NCI-H2029 treated with DMSO at 0.1 percent for 48 hours (cell line): Measurements from ENCODE around the gene ANKMY2.

Experiments
- DNase-seq: peaks from one replicate; lab custom pipeline; 2025; lab: John Stamatoyannopoulos, UW

ANKMY2 gene

GRCh38 chr7:16579216-16579615, 66.3 kb downstream of the ANKMY2 start:
- no peak for DNase-seq

GRCh38 chr7:16571941-16572340, 73.6 kb downstream of the ANKMY2 start:
- DNase-seq = no peak

GRCh38 chr7:16564909-16565426, 80.6 kb downstream of the ANKMY2 start:
- DNase-seq = peak; percentile 58

DNA sequence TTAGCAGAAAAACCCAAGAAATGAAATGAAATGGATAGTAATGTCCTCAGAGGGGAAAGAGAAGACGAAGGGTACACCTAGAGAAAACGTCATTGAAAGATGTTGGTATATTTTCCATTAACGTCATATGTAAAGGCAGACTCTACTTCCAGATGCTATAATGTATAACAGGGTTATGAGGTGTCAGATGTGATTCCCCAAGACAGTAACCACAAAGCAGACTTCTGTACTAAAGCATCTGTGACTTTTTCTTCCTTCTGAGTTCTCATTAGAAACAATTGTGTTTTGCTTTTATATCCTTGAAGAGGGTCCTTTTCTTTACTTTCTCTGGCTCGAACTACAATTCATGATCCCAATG, 81.6 kb downstream of the ANKMY2 start:
- no peak for DNase-seq

GRCh38 chr7:16563281-16564022, 82.1 kb downstream of the ANKMY2 start:
- no peak for DNase-seq

DNA sequence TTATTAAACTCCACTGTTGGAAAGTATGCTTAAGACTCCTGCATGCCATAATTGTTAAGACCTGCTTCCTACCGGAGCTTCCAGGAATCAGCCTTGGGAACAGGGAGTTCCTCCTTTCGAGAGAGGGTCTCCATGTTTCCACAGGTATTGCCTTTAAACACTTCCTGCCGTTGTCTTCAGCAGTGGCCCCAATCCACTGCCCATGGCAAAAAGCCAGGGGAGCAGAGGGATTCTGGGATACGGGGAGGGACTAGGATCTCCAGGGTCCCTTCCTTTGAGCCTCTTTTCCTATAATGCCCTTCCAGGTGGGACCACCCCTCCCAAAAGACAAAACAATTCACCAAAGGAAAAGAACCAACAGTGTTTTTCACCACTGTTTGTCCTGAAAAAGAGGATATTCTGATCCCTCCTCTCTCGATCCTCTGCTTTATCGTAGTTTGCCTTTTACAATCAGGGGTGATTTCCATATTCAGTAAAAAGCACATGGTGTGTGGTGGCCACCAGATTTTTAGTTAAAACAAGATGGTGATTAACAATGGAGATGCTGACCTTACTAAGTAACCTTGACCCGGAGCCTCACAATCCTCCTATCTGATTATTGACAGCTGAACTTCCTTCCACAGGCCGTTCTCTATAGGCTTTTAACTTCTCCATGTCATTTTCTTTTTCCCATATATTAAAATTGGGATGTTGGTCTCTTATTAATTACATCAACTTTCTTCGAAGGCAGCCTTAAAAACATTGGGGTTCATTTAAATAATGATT, 82.9 kb downstream of the ANKMY2 start:
- no peak for DNase-seq

DNA sequence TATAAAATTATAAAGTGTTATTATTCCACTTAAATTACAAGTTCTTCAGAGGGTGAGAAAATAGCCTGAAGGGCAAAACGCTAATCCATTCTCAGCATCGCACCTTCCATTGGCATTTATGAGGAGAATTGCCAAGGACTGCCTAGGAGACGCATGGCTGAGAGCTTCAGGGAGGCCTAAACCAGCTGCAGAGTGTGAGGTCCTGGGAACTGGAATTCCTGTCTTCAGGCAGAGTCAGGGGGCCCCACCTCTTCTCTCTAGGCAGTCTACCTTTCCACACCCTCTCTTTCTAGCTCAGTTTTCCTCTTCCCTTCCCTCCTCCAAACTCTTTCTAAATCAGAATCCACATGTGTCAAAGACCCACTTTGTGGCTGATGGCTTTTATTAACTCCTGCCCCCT, 83.6 kb downstream of the ANKMY2 start:
- no peak for DNase-seq

DNA sequence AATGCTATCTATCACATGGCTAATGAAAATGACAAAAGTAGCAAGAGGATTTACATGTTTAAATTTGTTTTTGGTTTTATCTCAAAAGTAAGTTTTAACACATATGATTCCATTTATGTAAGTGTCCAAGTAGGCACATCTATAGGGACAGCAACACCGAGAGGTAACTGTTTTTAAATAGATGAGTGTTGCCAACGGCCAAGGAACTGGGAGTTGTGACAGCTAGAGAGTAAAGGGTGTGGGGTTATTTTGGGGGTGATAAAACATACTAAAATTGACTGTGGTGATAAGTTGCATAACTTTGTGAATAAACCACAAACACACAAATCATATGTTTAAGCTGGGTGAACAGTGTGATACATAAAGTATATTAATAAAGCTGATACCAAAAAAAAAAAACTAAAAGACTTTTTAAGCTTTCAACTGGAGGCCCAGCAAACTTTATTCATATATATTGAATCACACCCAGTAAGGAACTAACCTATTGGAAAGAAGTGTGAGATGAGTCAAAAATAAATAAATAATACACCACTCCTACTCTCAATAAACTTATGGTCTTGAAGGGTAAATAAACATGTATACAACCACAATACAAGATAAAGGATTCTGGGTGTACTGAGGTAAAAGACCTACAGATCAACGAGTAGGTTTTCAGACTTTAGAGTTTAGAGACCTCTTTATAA, 85.9 kb downstream of the ANKMY2 start:
- no peak for DNase-seq

DNA sequence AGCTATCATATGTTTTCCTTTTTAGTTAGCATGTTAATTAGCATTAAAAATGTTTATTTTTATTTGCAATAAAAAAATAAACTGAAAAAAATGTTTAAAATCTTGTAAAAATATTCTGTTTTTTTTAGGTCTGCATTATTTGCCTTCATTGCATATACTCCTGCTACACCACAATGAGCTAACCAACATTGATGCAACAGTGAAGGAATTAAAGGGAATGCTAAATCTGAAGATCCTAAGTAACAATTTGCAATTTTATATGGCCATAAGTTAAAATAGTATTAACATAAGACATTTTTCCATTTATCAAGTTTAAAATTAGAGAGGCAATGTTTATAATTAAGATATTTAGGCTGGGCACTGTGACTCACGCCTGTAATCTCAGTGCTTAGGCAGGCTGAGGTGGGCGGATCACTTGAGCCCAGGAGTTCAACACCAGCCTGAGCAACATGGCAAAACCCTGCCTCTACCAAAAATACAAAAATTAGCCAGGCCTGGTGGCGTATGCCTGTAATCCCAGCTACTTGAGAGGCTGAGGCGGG, 86.7 kb downstream of the ANKMY2 start:
- no peak for DNase-seq

DNA sequence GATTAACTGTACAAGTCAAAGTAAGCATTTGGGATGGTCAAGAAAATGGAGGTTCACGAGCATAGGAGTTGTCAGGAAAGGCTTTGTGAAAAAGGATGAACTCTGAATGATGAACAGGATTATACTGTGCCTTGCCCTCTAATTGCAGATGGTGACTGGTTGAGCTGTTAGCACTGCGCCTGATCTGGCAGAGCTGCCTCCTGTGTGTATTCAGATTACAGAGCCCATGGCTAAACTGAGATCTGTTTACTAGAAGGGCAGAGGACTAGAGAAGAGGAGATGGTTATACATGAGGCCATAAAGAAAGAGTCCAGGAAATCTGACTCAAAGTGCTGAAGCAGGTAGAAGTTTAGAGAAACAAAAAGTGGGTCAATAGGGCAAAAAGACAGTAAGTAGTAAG, 89.2 kb downstream of the ANKMY2 start:
- no peak for DNase-seq

DNA sequence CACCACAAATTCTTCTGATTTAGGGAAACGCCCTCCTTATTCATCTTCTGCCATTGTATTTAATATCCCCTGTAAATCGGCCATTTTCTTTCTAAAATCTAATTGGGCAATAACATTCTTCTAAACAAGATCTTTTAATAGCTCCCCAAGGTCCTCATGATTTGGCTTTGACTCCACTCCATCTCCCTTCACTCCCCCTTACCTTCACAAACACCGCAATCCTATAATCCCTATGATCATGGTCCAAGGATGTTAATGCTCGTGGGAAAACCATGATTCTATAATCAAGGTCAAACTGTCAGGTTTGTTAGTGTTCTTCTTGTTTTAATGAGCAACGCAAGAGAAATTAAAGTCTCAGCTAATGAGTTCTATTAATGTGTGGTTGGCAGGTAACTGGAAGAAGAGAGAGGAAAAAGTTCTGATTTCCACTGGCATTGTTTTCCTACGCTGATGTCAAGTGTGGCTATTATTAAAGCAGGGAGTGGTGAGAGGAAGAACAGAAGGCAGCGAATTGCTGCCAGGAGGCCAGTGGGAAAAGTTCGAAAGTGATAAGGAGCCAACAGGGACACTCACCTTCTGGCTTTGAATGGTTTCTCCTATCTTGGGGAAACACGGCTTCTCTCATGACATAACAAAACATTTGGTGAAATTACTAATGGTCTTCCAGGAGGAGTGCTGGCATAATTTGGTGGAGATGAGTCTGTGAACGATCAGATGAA, 90.9 kb downstream of the ANKMY2 start:
- no peak for DNase-seq

DNA sequence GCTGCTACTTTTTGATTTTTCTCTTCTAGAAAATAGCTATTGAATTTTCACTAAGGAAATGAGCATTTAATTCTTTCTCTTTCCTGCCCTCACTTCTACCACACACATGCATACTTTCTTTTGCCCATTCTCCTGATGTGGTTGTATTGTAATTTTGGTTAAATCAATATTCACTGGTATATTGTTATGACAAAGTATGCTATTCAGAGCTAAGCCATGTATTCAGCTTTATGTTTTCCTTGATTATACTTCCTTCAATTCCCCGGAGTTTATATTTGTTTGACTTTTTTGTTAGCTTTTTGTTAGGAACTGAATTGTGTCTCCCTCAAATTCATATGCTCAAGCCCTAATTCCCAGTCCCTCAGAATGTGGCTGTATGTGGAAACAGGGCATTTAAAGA, 94.9 kb downstream of the ANKMY2 start:
- no peak for DNase-seq
